Liver (tissue), 3 donors: ENCODE results near the gene MADCAM1.

Experiments used
- EGR1 ChIP-seq, 2 donors: IDR thresholded peaks; 2 replicates each; pipeline ENCODE4 v1.6.1; 2016 to 2018; ENCODE audit warnings: antibody characterized with exemption in 2 of 2, low read depth in 2 of 2
- FOXA1 ChIP-seq: IDR thresholded peaks from 2 replicates; pipeline ENCODE4 v1.6.1; 2016; ENCODE audit warnings: antibody characterized with exemption
- GABPA ChIP-seq, 2 donors: IDR thresholded peaks in 1 of 2; conservative IDR thresholded peaks in 1 of 2; 2 replicates each; pipeline ENCODE4 v1.6.1; 2016; ENCODE audit warnings: antibody characterized with exemption in 2 of 2, mild to moderate bottlenecking in 1 of 2, moderate library complexity in 1 of 2
- HNF4G ChIP-seq: IDR thresholded peaks from 2 replicates; pipeline ENCODE4 v1.6.1; 2016; ENCODE audit warnings: antibody characterized with exemption
- JUND ChIP-seq, 2 donors: IDR thresholded peaks; 2 replicates each; pipeline ENCODE4 v1.6.1; 2016; ENCODE audit warnings: antibody characterized with exemption in 2 of 2
- NR2F2 ChIP-seq: IDR thresholded peaks from 2 replicates; pipeline ENCODE4 v1.6.1; 2016; ENCODE audit warnings: antibody characterized with exemption
- RAD21 ChIP-seq, 2 donors: IDR thresholded peaks; 2 replicates each; pipeline ENCODE4 v1.6.1; 2016; ENCODE audit warnings: antibody characterized with exemption in 2 of 2, mild to moderate bottlenecking in 2 of 2
- TAF1 ChIP-seq: conservative IDR thresholded peaks from 2 replicates; pipeline ENCODE4 v1.6.1; 2016; ENCODE audit warnings: antibody characterized with exemption, mild to moderate bottlenecking
- YY1 ChIP-seq: IDR thresholded peaks from 2 replicates; pipeline ENCODE4 v1.6.1; 2016; ENCODE audit warnings: antibody characterized with exemption, mild to moderate bottlenecking
- TF ChIP-seq, protein P1 (sequence below): fragments of 150-350 bp; IDR thresholded peaks from 2 replicates; pipeline ENCODE4 v1.5.1; 2017; ENCODE audit warnings: improper control_type of control experiment, low read depth, low read length; ENCODE audit not compliant: missing input control
- TF ChIP-seq, protein P2 (sequence below): IDR thresholded peaks from 2 replicates; pipeline ENCODE4 v1.6.1; 2016; ENCODE audit warnings: antibody characterized with exemption, mild to moderate bottlenecking
- TF ChIP-seq, protein P3 (sequence below): IDR thresholded peaks from 2 replicates; pipeline ENCODE4 v1.6.1; 2016; ENCODE audit warnings: antibody characterized with exemption
- TF ChIP-seq, protein P4 (sequence below): IDR thresholded peaks from 2 replicates; pipeline ENCODE4 v1.6.1; 2016; ENCODE audit warnings: antibody characterized with exemption
- TF ChIP-seq, protein P5 (sequence below): IDR thresholded peaks from 2 replicates; pipeline ENCODE4 v1.6.1; 2016; ENCODE audit warnings: antibody characterized with exemption
- donor health status: healthy.
- donor health status: healthy.

- TF ChIP-seq, protein P1, sequence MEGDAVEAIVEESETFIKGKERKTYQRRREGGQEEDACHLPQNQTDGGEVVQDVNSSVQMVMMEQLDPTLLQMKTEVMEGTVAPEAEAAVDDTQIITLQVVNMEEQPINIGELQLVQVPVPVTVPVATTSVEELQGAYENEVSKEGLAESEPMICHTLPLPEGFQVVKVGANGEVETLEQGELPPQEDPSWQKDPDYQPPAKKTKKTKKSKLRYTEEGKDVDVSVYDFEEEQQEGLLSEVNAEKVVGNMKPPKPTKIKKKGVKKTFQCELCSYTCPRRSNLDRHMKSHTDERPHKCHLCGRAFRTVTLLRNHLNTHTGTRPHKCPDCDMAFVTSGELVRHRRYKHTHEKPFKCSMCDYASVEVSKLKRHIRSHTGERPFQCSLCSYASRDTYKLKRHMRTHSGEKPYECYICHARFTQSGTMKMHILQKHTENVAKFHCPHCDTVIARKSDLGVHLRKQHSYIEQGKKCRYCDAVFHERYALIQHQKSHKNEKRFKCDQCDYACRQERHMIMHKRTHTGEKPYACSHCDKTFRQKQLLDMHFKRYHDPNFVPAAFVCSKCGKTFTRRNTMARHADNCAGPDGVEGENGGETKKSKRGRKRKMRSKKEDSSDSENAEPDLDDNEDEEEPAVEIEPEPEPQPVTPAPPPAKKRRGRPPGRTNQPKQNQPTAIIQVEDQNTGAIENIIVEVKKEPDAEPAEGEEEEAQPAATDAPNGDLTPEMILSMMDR: no peak
- no peak for TF ChIP-seq RAD21 (IDR thresholded peaks at IDR 0.05)
- TF ChIP-seq, protein P2, sequence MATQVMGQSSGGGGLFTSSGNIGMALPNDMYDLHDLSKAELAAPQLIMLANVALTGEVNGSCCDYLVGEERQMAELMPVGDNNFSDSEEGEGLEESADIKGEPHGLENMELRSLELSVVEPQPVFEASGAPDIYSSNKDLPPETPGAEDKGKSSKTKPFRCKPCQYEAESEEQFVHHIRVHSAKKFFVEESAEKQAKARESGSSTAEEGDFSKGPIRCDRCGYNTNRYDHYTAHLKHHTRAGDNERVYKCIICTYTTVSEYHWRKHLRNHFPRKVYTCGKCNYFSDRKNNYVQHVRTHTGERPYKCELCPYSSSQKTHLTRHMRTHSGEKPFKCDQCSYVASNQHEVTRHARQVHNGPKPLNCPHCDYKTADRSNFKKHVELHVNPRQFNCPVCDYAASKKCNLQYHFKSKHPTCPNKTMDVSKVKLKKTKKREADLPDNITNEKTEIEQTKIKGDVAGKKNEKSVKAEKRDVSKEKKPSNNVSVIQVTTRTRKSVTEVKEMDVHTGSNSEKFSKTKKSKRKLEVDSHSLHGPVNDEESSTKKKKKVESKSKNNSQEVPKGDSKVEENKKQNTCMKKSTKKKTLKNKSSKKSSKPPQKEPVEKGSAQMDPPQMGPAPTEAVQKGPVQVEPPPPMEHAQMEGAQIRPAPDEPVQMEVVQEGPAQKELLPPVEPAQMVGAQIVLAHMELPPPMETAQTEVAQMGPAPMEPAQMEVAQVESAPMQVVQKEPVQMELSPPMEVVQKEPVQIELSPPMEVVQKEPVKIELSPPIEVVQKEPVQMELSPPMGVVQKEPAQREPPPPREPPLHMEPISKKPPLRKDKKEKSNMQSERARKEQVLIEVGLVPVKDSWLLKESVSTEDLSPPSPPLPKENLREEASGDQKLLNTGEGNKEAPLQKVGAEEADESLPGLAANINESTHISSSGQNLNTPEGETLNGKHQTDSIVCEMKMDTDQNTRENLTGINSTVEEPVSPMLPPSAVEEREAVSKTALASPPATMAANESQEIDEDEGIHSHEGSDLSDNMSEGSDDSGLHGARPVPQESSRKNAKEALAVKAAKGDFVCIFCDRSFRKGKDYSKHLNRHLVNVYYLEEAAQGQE: no peak
- TF ChIP-seq TAF1: no peak
- TF ChIP-seq, protein P3, sequence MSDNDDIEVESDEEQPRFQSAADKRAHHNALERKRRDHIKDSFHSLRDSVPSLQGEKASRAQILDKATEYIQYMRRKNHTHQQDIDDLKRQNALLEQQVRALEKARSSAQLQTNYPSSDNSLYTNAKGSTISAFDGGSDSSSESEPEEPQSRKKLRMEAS: no peak
- TF ChIP-seq, protein P4, sequence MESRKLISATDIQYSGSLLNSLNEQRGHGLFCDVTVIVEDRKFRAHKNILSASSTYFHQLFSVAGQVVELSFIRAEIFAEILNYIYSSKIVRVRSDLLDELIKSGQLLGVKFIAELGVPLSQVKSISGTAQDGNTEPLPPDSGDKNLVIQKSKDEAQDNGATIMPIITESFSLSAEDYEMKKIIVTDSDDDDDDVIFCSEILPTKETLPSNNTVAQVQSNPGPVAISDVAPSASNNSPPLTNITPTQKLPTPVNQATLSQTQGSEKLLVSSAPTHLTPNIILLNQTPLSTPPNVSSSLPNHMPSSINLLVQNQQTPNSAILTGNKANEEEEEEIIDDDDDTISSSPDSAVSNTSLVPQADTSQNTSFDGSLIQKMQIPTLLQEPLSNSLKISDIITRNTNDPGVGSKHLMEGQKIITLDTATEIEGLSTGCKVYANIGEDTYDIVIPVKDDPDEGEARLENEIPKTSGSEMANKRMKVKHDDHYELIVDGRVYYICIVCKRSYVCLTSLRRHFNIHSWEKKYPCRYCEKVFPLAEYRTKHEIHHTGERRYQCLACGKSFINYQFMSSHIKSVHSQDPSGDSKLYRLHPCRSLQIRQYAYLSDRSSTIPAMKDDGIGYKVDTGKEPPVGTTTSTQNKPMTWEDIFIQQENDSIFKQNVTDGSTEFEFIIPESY: no peak
- TF ChIP-seq NR2F2: no peak
- TF ChIP-seq JUND (IDR thresholded peaks at IDR 0.05): no peak
- TF ChIP-seq EGR1 (IDR thresholded peaks at IDR 0.05; ENCODE audit: low read depth in 2 of 2): no peak
- no peak for TF ChIP-seq GABPA (IDR thresholded peaks at IDR 0.05 in 1 of 2, conservative IDR thresholded peaks at IDR 0.05 in 1 of 2)
- TF ChIP-seq, protein P5, sequence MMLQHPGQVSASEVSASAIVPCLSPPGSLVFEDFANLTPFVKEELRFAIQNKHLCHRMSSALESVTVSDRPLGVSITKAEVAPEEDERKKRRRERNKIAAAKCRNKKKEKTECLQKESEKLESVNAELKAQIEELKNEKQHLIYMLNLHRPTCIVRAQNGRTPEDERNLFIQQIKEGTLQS: no peak
- TF ChIP-seq HNF4G: no peak
- no peak for TF ChIP-seq FOXA1
- no peak for TF ChIP-seq YY1
Measured at GRCh38 chr19:472005-472858, 24.1 kb upstream of the MADCAM1 start.
